ENCODE measurements around the gene GJD4.

The GJD4 gene

GRCh38 chr10:35644050-35644950 is 39.2 kb downstream of the GJD4 start:
- Mint-ChIP-seq H3K4me3 (peak overlapping the region; percentile 94 to 95 (median 95)), H3K27ac (peak overlapping the region; percentile 55 to 80 (median 64)), H3K27me3 (ENCODE audit: low read depth) (peaks cover 9% of the 10 kb centered on the region), H3K9me3 (peaks cover 4% of the 10 kb centered on the region), H3K4me1 (peaks cover 18% of the 10 kb centered on the region), H3K36me3 (ENCODE audit: low read depth) (peaks cover 3% of the 10 kb centered on the region)
- no peak for TF ChIP-seq CTCF (IDR thresholded peaks at IDR 0.05; ENCODE audit: unreplicated experiment in 3 of 3)

DNA sequence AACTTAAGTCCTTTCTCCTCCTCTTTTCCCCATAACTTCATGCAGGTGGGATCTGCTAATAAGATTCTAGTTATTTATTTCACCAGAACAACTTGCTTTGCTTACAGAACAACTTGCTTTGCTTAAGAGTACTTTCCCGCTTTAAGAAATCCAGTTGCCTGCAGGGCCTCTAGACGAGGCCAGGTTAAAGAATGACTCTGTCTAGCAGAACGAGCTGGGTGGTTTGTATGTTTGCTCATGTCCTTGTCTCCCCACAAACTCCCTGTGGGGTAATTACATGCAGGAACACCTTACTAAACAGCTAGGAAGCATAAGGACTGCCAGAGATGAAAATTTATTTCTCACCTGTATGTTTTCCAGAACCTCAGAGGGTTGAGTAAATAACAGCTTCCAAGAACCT is 45.8 kb downstream of the GJD4 start:
- H3K4me3 Mint-ChIP-seq: no peak overlapping the region
- H3K4me1 Mint-ChIP-seq: no peaks in the 10 kb centered on the region
- H3K27ac Mint-ChIP-seq: peak overlapping the region in 1 of 3 experiments; percentile 75
- no peak for TF ChIP-seq CTCF (IDR thresholded peaks at IDR 0.05; ENCODE audit: unreplicated experiment in 3 of 3)
- peaks cover 3% of the 10 kb centered on the region for H3K36me3 Mint-ChIP-seq (ENCODE audit: low read depth)
- peaks cover 20% of the 10 kb centered on the region for H3K27me3 Mint-ChIP-seq (ENCODE audit: low read depth)
- H3K9me3 Mint-ChIP-seq: peaks cover 4% of the 10 kb centered on the region

- no peaks in the 10 kb centered on the region for H3K9me3 Mint-ChIP-seq
- TF ChIP-seq CTCF (IDR thresholded peaks at IDR 0.05; ENCODE audit: unreplicated experiment in 3 of 3): no peak
- H3K27me3 Mint-ChIP-seq (ENCODE audit: low read depth): peaks cover 20% of the 10 kb centered on the region
- H3K4me3 Mint-ChIP-seq: no peak overlapping the region
- H3K4me1 Mint-ChIP-seq: no peaks in the 10 kb centered on the region
- no peaks in the 10 kb centered on the region for H3K36me3 Mint-ChIP-seq (ENCODE audit: low read depth)
- no peak overlapping the region for H3K27ac Mint-ChIP-seq
These were observed 47.7 kb downstream of the GJD4 start for GRCh38 chr10:35652824-35653223.

DNA sequence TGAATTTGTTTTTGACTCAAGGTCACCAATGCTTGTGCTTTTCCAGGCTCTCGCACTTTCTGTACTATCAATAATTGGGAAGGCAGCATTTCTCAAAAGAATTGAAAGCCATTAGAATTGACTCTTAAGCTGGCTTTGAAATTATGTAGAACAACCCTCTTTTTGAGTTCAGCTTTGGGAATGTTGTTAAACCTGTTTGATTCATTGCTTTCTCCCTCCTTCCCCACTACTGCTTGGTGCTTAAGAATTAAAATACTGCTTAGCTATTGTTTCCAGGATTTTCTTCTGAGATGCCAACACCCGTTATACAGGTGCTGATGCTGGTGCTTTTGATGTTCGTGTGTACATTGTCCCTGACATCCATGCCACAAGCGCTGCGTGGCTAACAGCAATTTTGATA is 52.5 kb downstream of the GJD4 start:
- Mint-ChIP-seq H3K27ac (no peak overlapping the region), H3K4me3 (no peak overlapping the region), H3K36me3 (ENCODE audit: low read depth) (no peaks in the 10 kb centered on the region), H3K27me3 (ENCODE audit: low read depth) (peaks cover 10% of the 10 kb centered on the region), H3K4me1 (no peaks in the 10 kb centered on the region), H3K9me3 (no peaks in the 10 kb centered on the region)
- TF ChIP-seq CTCF (IDR thresholded peaks at IDR 0.05; ENCODE audit: unreplicated experiment in 3 of 3): no peak
